SK-N-SH (cell line): ENCODE measurements around the gene FCHSD2. TPM values are rescaled to one million over a fixed set of nuclear protein-coding genes. Genes with fewer than 3 reads are reported as not detected.

ENCODE experiments used
- CTCF ChIA-PET: fragments of 300-600, 350-600 bp; formaldehyde crosslinking; extraction: SDS; loops from one replicate; lab custom pipeline; 2021; lab: Yijun Ruan, JAX
- POLR2A ChIA-PET: fragments of 350-600 bp; sonication (Branson Sonifier 250); formaldehyde crosslinking; extraction: SDS; loops from one replicate; lab custom pipeline; 2020; ENCODE audit warnings: antibody characterized with exemption, inconsistent platforms; lab: Yijun Ruan, JAX
- DNase-seq: peaks from one replicate; pipeline ENCODE4 v3.0.0; 2012
- H2AFZ ChIP-seq: fragments of 200-600 bp; sonication (generic); 2 replicates; pipeline ENCODE4 v1.8.1; 2016; ENCODE audit warnings: antibody characterized with exemption, mild to moderate bottlenecking, low read depth
- H3F3A ChIP-seq: fragments of 200-600 bp; sonication (generic); replicated peaks from 2 replicates; pipeline ENCODE3; 2016; ENCODE audit warnings: antibody characterized with exemption, mild to moderate bottlenecking; ENCODE audit not compliant: insufficient read depth
- H3K27ac ChIP-seq, 2 experiments: fragments of 200-500 bp in 1 of 2; fragments of 200-600 bp in 1 of 2; sonication (Bioruptor generic) in 1 of 2; sonication (generic), shearing (Covaris generic) in 1 of 2; 2 replicates each; pipeline versions ENCODE4 v1.5.1 to v1.6.1; 2014 to 2016; ENCODE audit warnings: low read depth in 2 of 2, inconsistent platforms in 1 of 2, low read length in 1 of 2, mild to moderate bottlenecking in 1 of 2, mixed read lengths in 1 of 2
- H3K27me3 ChIP-seq: fragments of 200-600 bp; sonication (generic), shearing (Covaris generic); 2 replicates; pipeline ENCODE4 v1.6.1; 2016; ENCODE audit warnings: mixed run types; ENCODE audit not compliant: insufficient read depth
- H3K36me3 ChIP-seq, 2 experiments: fragments of 200-500 bp in 1 of 2; fragments of 200-600 bp in 1 of 2; sonication (Bioruptor generic) in 1 of 2; sonication (generic) in 1 of 2; replicated peaks in 1 of 2; 2 replicates each; pipeline versions ENCODE3 to v1.5.1; 2014 to 2016; ENCODE audit warnings: low read length in 1 of 2, mild to moderate bottlenecking in 1 of 2; ENCODE audit not compliant: insufficient read depth in 2 of 2, control insufficient read depth in 1 of 2
- H3K4me1 ChIP-seq, 2 experiments: fragments of 200-500 bp in 1 of 2; fragments of 200-600 bp in 1 of 2; sonication (Bioruptor generic) in 1 of 2; sonication (generic), shearing (Covaris generic) in 1 of 2; 2 replicates each; pipeline versions ENCODE4 v1.5.1 to v1.6.1; 2014 to 2016; ENCODE audit warnings: low read depth in 1 of 2, low read length in 1 of 2, mixed run types in 1 of 2; ENCODE audit not compliant: insufficient read depth in 2 of 2, control insufficient read depth in 1 of 2
- H3K4me2 ChIP-seq: fragments of 200-600 bp; sonication (generic), shearing (Covaris generic); 2 replicates; pipeline ENCODE4 v1.6.1; 2017; ENCODE audit warnings: mixed run types
- H3K4me3 ChIP-seq, 2 experiments: fragments of 200-500 bp in 1 of 2; fragments of 200-600 bp in 1 of 2; sonication (Bioruptor generic) in 1 of 2; sonication (generic), shearing (Covaris generic) in 1 of 2; 2 replicates each; pipeline versions ENCODE4 v1.5.1 to v1.8.1; 2014 to 2016; ENCODE audit warnings: low read depth in 2 of 2, inconsistent platforms in 1 of 2, low read length in 1 of 2, mild to moderate bottlenecking in 1 of 2, mixed read lengths in 1 of 2, moderate library complexity in 1 of 2
- H3K79me2 ChIP-seq: fragments of 200-600 bp; sonication (generic); 2 replicates; pipeline ENCODE4 v1.8.1; 2017; ENCODE audit warnings: mild to moderate bottlenecking; ENCODE audit not compliant: insufficient read depth
- H3K9ac ChIP-seq: fragments of 200-600 bp; sonication (generic); 2 replicates; pipeline ENCODE4 v1.6.1; 2017; ENCODE audit warnings: mixed run types
- H3K9me2 ChIP-seq: fragments of 200-600 bp; sonication (generic); 2 replicates; pipeline ENCODE4 v1.6.1; 2017; ENCODE audit warnings: mixed run types
- H3K9me3 ChIP-seq: fragments of 200-600 bp; sonication (generic); 2 replicates; pipeline ENCODE4 v1.6.1; 2017; ENCODE audit warnings: mixed run types, mild to moderate bottlenecking, moderate library complexity
- H4K20me1 ChIP-seq: fragments of 200-600 bp; sonication (generic); 2 replicates; pipeline ENCODE4 v1.6.1; 2017; ENCODE audit warnings: mild to moderate bottlenecking, mixed run types; ENCODE audit not compliant: insufficient read depth
- GABPA ChIP-seq: IDR thresholded peaks from 2 replicates; pipeline ENCODE4 v1.4.0; 2012; ENCODE audit warnings: low read depth, mild to moderate bottlenecking
- GATA2 ChIP-seq: sonication (generic); formaldehyde crosslinking; IDR thresholded peaks from 2 replicates; pipeline ENCODE4 v1.5.0; 2020; ENCODE audit warnings: mild to moderate bottlenecking, missing genetic modification reagents
- WGBS: methylation state at CpG from one replicate; pipeline ENCODE4 v1.1.6; 2017; ENCODE audit warnings: low lambda C conversion rate; 5-methylcytosine and 5-hydroxymethylcytosine counted together
- polyA plus RNA-seq, 3 experiments: library from polyadenylated mRNA; depleted of rRNA; stranded (reverse); fragments of >200 nt; gene quantifications; 2 replicates each; pipeline ENCODE4 v1.2.3, GENCODE V29; 2012
- TF ChIP-seq, protein P1 (sequence below): IDR thresholded peaks from 2 replicates; pipeline ENCODE4 v1.4.0; 2012; ENCODE audit warnings: low read depth, borderline replicate concordance
- TF ChIP-seq, protein P2 (sequence below): IDR thresholded peaks from 2 replicates; pipeline ENCODE4 v1.6.1; 2012; ENCODE audit warnings: mild to moderate bottlenecking, low read depth, low read length, moderate library complexity
- TF ChIP-seq, protein P3 (sequence below): fragments of 150-350 bp; IDR thresholded peaks from 2 replicates; pipeline ENCODE4 v1.6.1; 2017; ENCODE audit warnings: antibody characterized with exemption, low read length, low read depth, borderline replicate concordance

Gene FCHSD2
- polyA plus RNA-seq, 1 of the 3 experiments (the other 2 are of a cell fraction), result 10.4 TPM

DNA sequence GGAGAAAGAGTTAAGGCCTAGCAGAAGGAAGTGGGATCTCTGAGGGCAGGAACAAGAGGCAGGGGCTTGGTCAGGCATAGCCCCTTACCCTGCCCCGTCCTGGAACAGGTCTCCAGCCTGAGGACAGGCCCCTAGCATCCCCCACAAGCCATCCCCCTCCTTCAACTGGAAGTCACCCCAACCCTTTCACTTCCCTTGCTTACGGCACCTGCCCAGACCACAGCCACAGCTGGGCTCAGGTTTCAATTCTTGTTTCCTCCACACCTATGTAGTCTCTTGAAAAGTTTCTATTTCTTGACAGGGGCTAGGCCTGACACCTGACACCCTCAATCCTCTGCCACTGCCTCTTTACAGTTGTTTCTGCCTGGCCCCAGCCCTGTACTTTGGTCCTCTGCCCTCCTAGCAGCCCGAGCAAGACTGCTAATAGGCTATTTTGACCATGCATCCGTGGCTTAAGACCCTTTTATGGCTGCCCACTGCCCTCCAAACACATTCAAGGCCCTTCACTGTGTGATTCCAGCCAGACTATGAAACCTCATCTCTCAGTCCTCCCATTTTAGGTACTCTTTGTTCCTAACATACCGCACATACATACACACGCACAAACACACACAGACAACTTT is 10.9 kb upstream of the FCHSD2 start (continued):
- no peak for TF ChIP-seq GABPA

DNA sequence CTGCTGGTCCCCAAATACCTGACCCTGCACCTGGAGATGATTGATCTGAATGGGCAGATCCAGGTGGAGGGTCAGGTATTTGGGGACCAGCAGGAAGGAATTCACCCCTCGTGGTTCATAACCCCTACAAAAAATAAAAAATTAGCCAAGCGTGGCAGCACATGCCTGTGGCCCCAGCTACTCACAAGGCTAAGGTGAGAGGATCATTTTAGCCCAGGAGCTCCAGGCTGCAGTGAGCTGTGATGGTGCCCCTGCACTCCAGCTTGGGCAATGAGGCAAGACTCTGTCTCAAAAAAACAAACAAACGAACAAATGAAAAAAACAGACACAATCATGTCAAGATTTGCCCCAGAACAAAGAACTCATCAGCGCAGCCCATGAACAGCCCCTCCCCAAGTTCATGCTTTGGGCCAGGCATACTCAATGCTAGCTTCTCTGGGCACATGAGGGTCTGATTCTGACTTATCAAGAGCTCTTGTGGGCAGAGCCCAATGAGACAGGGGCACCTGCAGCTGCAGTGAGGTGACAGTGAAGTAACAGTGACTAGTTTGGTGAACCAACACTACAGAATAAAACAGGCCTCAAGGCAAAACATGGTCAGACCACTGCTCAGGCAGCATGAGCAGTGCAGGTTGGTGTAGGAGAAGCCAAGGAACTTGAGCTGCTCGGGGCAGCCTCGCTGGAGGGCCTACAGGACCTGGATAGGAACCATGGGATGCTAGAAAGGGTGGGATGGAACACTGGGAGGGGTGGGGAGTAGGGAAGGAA is 10.2 kb upstream of the FCHSD2 start:
- H3K9ac ChIP-seq, result no peak overlapping the region
- no peak overlapping the region for H3K27ac ChIP-seq
- H3F3A ChIP-seq, result no peaks in the 10 kb centered on the region
- H4K20me1 ChIP-seq, result no peaks in the 10 kb centered on the region
- H3K4me3 ChIP-seq, result no peak overlapping the region
- no peaks in the 10 kb centered on the region for H3K9me2 ChIP-seq
- POLR2A ChIA-PET, result no interaction called here
- TF ChIP-seq GATA2 (CRISPR knock-in tag), result no peak
- TF ChIP-seq, protein P1, sequence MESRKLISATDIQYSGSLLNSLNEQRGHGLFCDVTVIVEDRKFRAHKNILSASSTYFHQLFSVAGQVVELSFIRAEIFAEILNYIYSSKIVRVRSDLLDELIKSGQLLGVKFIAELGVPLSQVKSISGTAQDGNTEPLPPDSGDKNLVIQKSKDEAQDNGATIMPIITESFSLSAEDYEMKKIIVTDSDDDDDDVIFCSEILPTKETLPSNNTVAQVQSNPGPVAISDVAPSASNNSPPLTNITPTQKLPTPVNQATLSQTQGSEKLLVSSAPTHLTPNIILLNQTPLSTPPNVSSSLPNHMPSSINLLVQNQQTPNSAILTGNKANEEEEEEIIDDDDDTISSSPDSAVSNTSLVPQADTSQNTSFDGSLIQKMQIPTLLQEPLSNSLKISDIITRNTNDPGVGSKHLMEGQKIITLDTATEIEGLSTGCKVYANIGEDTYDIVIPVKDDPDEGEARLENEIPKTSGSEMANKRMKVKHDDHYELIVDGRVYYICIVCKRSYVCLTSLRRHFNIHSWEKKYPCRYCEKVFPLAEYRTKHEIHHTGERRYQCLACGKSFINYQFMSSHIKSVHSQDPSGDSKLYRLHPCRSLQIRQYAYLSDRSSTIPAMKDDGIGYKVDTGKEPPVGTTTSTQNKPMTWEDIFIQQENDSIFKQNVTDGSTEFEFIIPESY, result no peak
- TF ChIP-seq, protein P2, sequence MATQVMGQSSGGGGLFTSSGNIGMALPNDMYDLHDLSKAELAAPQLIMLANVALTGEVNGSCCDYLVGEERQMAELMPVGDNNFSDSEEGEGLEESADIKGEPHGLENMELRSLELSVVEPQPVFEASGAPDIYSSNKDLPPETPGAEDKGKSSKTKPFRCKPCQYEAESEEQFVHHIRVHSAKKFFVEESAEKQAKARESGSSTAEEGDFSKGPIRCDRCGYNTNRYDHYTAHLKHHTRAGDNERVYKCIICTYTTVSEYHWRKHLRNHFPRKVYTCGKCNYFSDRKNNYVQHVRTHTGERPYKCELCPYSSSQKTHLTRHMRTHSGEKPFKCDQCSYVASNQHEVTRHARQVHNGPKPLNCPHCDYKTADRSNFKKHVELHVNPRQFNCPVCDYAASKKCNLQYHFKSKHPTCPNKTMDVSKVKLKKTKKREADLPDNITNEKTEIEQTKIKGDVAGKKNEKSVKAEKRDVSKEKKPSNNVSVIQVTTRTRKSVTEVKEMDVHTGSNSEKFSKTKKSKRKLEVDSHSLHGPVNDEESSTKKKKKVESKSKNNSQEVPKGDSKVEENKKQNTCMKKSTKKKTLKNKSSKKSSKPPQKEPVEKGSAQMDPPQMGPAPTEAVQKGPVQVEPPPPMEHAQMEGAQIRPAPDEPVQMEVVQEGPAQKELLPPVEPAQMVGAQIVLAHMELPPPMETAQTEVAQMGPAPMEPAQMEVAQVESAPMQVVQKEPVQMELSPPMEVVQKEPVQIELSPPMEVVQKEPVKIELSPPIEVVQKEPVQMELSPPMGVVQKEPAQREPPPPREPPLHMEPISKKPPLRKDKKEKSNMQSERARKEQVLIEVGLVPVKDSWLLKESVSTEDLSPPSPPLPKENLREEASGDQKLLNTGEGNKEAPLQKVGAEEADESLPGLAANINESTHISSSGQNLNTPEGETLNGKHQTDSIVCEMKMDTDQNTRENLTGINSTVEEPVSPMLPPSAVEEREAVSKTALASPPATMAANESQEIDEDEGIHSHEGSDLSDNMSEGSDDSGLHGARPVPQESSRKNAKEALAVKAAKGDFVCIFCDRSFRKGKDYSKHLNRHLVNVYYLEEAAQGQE, result no peak
- TF ChIP-seq, protein P3, sequence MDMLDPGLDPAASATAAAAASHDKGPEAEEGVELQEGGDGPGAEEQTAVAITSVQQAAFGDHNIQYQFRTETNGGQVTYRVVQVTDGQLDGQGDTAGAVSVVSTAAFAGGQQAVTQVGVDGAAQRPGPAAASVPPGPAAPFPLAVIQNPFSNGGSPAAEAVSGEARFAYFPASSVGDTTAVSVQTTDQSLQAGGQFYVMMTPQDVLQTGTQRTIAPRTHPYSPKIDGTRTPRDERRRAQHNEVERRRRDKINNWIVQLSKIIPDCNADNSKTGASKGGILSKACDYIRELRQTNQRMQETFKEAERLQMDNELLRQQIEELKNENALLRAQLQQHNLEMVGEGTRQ, result no peak
- no peaks in the 10 kb centered on the region for H3K9me3 ChIP-seq
- CTCF ChIA-PET, result interaction anchor here (0.6 to 1.1 kb wide), 3 partner anchors 10 to 321 kb away, joined by 3 to 4 read pairs (median 3); partner anchors contain the start of gene FCHSD2
- H3K36me3 ChIP-seq, result no peaks in the 10 kb centered on the region
- no peak overlapping the region for H2AFZ ChIP-seq
- no peaks in the 10 kb centered on the region for H3K27me3 ChIP-seq
- no peaks in the 10 kb centered on the region for H3K79me2 ChIP-seq
- peaks cover 1 to 12% of the 10 kb centered on the region in 2 experiments; a peak in 1 of 4 replicates for H3K4me1 ChIP-seq
- H3K4me2 ChIP-seq, result no peak overlapping the region
- DNase-seq, result no peak
- WGBS, result 59% methylated on average over 6 of the region's 6 CpGs
